Astrocyte of the cerebellum (primary cell): Measurements from ENCODE around the gene LIN37.

Experiments
- DNase-seq: peaks from one replicate; pipeline ENCODE4 v3.0.0-alpha.2; 2011; ENCODE audit warnings: low read depth
- H3K4me3 ChIP-seq: 2 replicates; pipeline ENCODE4 v1.5.1; 2011; ENCODE audit warnings: mild to moderate bottlenecking, low read depth, low read length, moderate library complexity
- CTCF ChIP-seq: IDR thresholded peaks from 2 replicates; pipeline ENCODE4 v1.5.1; 2012; ENCODE audit warnings: low read length, low read depth, moderate library complexity, mild to moderate bottlenecking; ENCODE audit errors: missing control alignments
- in situ Hi-C: cut with HindIII; loops from 2 replicates; pipeline ENCODE4 v1.10.0; 2017; ENCODE audit warnings: low sequenced_read_pairs

Gene LIN37

GRCh38 chr19:35784503-35785338, 36.3 kb downstream of the LIN37 start:
- no peak for DNase-seq
- TF ChIP-seq CTCF: no peak
- in situ Hi-C loops: no loop called here
- no peak overlapping the region for H3K4me3 ChIP-seq

- no peak for TF ChIP-seq CTCF
- in situ Hi-C loops: no loop called here
- H3K4me3 ChIP-seq: no peak overlapping the region
- DNase-seq: no peak
Measured at GRCh38 chr19:35785339-35785627, 36.9 kb downstream of the LIN37 start.

- in situ Hi-C loops: no loop called here
- TF ChIP-seq CTCF: no peak
- H3K4me3 ChIP-seq: no peak overlapping the region
- no peak for DNase-seq
Measured at GRCh38 chr19:35786299-35787160, 38.2 kb downstream of the LIN37 start.

- no peak overlapping the region for H3K4me3 ChIP-seq
- no peak for DNase-seq
- in situ Hi-C loops: no loop called here
- TF ChIP-seq CTCF: no peak
Measured at GRCh38 chr19:35787227-35787799, 38.9 kb downstream of the LIN37 start.

GRCh38 chr19:35788205-35788960, 40.0 kb downstream of the LIN37 start:
- DNase-seq: no peak
- no peak overlapping the region for H3K4me3 ChIP-seq
- in situ Hi-C loops: no loop called here
- TF ChIP-seq CTCF: no peak
